NCI-H2171 (cell line): Measurements from ENCODE around the gene IFNL4.
A peak's percentile ranks its signal among the peaks of the same experiment; 100 is the strongest.
"Not testable (repeated sequence)": the region's sequence is repeated elsewhere in the genome, so short reads cannot be mapped to it uniquely, and the experiment has no call there.

Source experiments
- DNase-seq: peaks from one replicate; lab custom pipeline; 2025; lab: John Stamatoyannopoulos, UW

Gene IFNL4

DNA sequence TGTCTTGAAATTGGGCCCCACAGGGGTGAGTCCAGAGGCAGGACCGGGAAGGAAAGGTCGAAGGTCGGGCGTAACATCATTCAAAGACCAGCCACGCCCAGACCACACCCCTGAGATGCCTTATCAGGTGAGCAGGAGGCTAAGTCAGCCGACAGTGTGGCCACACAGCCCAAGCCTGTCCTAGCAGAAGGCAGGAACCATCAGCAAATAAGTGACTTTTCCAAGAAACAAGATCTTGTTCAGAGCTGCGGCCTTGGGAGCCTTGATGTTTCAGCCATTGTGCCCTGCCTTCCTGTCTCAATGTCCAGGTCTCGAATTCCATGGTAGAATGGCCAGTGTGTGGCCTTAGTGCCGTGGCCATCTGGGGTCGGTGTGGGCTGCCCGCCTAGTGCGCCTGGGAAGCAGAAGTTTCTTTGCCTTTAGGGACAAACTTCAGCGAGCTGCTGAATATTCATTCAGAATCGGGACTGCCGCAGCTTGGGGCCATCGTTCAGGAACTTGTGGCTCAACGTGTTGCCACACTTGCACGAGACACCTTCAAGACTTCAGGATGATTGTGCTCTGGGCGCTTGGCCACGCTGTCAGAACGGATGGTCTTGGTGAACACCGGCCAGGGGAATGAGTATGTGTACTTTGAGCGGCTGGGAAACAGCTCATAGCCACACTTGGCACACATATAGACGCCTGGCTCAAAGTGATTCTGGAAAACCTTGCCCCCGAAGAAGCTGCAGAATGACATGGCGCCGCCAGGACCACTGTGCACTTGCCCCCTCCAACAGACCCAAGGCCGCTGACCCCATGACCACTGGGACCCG is 6.1 kb upstream of the IFNL4 start:
- DNase-seq = no peak

DNA sequence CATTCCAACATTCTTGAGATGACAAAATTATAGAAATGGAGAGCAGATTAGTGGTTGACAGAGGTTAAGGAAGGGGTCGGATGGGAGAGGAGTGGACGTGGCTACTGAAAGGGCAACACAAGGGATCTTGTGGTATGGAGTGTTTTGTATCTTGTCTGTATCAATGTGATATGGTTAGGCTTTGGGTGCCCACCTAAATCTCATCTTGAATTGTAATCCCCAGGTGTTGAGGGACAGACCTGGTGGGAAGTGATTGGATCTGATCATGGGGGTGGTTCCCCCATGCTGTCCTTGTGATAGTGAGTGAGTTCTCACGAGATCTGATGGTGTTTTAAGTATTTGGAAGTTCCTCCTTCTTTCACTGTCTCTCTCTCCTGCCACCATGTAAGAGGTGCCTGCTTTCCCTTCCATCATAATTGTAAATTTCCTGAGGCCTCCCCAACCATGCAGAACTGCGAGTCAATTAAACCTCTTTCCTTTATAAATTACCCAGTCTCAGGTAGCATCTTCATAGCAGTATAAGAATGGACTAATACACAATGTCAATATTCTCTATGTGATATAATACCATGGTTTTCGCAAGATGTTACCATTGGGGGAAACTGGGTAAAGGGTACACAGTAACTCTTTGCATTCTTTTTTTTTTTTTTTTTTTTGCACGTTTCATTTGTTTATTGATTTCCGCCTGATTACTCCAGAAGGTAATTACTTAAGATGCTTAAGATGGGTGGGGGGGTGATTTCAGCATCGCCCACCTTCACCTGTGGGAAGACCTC is 4.9 kb upstream of the IFNL4 start:
- DNase-seq = no peak

DNA sequence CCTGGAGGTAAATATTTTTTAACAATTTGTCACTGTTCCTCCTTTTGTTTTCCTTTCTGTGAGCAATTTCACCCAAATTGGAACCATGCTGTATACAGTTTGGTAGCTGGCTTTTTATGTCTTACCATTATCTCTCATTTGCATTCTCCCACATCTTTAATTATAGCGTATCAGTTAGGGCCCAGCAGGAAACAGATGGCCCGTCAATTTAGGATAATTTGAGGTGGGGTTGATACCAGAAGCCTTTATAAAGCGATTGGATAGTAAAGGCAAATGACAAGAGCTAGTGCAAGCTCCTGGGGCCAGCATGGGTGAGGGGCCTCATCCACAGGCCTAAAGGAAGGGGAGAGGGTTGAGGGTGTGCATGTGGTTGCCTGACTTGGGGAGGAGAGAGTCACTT is 3.8 kb upstream of the IFNL4 start:
- no peak for DNase-seq

DNA sequence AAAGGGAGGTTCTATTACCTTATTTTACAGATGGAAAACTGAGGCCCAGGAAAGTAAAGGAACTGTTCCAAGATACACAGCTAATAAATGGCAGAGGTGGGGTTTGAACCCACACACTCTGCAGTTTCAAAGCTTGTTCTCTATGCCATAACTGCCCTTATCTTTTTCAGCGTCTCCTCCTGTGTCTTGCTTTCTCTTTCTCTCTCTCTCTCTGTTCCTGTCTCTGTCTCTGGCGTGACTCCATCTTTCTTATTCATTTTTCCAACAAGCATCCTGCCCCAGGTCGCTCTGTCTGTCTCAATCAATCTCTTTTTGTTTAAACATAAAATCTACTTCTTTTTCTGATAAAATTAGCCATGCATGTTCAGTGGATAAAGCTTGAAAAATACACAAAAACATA is 3.2 kb upstream of the IFNL4 start:
- DNase-seq = no peak

DNA sequence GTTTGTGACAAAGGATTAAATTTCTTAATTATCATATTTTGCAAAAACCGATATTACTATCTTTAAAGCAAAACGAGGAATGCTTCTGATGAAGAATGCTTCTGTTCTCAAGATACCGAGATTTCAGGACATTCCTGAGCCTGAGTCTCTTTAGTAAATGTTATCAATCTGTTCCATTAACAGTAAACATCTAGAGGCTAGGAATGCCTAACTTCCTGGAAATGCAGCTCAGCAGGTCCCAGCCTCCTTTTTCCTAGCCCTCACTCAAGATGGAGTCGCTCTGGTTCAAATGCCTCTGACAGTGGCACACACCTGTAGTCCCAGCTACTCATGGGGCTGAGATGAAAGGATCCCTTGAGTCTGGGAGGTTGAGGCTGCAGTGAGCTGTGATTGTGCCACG is 2.4 kb upstream of the IFNL4 start:
- DNase-seq = no peak

DNA sequence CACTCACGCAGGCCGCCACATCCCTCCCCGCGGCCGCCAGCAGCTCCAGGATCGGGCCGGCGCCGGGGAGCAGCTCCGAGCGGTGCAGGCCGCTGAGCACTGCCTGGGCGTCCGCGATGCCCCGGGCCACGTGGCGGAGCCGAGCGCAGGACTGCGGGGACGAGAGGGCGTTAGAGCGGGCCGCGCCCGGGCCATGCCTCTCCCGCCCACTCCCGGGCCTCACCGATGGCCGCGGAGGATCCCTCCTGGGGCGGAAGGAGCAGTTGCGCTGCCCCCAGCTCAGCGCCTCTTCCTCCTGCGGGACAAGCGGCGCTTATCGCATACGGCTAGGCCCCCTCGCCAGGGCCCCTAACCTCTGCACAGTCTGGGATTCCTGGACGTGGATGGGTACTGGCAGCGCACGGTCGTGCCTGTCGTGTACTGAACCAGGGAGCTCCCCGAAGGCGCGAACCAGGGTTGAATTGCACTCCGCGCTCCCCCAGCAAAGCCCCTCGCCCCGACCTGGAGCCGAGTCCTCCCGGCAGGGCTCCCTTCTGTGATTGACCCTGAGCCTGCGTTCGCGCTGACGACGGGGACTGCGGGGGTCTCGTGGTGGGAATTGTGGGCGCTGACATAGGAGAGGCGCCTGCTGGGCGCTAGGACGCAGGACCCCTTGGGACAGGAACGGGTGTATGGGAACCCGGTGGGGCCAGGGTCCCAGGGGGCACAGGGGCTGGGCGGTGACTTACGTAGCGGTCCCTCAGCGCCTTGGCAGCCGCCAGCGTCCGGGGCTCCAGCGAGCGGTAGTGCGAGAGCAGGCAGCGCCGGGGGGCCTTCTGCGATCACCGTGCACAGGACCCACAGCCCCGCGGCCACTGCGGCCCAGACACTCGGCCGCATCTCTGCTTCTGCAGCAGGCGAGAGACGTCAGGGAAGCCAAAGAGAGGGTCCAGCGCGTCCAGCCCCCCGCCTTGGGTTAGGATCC is 673 bp downstream of the IFNL4 start:
- DNase-seq = no peak

DNA sequence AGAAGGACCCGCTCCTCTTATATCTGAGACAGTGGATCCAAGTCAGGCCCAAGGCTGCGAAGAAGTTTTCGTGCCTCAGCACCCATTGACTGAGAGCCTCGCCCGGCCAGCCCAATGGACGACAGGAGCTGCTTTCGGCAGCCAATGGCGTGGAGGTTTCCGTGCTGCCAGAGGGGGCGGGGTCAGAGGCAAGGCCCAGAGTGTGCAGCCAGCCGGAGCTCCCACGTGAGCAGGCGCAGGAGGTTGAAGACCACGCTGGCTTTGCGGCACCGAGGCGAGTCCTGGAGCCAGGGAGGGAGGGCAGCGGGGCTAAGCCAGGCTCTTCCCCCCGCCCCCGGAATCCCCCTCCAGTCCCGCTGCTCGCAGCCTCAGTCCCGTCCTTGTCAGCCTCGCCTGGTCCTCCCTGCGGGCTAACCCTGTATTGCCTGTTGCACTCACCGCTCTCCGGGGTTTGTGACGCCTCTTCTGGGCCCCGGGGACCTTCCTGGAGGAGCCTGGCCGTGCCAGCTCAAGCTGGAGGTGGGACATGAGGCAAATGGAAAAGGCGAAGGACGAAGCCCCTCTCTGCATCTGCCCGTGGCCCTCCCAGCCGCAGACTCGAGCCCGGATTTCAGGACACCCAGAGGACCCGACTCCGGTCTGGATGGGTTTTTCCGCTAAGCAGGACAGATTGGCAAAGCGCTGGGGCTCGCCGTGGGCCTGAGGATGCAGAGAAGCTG is 1.5 kb downstream of the IFNL4 start:
- no peak for DNase-seq

DNA sequence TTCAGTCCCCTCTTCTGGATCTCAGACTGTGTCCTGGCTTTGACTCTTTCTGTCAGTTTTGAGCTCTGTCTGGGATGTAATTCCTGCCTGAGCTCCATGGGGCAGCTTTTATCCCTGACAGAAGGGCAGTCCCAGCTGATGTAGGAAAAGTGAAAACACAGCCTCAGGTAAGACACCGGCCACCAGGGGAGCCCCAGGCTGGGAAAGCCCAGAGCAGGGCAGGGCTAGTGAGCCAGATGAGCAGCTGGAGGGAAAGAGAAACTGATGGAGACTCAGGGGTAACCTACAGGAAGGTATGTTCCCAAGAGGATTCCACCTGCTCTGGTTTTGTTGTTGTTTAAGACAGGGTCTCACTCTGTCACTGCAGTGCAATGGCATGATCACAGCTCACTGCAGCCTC is 3.5 kb downstream of the IFNL4 start:
- peak; percentile 51 for DNase-seq

DNA sequence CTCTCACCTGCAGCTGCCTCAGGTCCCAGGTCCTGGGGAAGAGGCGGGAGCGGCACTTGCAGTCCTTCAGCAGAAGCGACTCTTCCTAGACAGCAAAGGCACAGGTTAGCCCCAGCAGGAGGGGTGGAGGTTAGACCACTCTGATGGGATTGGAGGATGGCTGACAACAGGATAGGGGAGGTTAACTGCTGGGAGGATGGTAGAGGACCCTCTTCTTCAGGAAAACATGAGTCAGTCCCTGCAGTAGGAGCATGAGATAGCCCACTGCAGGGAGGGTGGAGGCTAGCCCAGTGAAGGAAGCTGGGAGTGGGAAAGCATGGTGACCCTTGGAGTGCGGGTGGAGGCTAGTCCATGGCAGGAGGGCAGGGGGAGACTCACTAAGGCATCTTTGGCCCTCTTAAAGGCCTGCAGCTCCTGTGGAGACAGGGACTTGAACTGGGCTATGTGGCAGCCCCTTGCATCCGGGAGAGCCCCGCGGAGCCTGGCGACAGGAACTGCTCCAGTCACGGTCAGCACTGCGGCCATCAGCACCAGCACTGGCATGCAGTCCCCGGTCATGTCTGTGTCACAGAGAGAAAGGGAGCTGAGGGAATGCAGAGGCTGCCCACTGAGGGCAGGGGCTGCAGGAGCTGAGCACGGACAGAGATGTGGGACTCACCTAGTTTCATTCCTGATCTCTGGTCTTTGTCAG is 4.1 kb downstream of the IFNL4 start, which contains the start of gene IFNL3:
Gene IFNL3, minus strand, starts transcription at position 597 of the 691 bp plus-strand sequence. Its CDS starts 39 bp downstream, at position 558.
- DNase-seq = not testable (repeated sequence)

DNA sequence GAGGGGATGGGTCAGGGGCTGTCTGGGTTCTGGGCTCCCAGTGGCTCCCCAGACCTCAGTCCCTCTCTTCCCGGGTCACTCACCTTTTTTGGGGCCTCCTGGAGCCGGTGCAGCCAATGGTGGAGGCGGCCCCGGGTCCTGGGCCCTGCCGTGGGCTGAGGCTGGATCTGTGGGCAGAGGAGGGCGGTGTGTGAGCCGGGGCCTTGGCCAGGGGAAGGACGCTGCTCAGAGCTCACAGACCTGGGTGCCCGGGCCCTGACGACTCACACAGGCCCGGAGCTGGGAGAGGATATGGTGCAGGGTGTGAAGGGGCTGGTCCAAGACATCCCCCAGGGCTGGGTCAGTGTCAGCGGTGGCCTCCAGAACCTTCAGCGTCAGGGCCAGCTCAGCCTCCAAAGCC is 4.9 kb downstream of the IFNL4 start:
- not testable (repeated sequence) for DNase-seq

DNA sequence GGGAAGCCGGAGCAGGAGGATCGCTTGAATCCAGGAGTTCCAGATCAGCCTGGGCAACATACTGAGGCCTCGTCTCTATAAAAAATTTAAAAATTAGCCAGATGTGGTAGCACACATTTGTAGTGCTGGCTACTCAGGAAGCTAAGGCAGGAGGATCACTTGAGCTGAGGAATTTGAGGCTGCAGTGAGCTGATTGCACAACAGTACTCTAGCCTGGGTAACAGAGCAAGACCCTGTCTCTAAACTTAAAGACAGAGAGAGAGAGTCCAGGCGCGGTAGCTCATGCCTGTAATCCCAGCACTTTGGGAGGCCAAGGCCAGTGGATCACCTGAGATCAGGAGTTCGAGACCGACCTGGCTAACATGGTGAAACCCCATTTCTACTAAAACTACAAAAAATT is 8.2 kb downstream of the IFNL4 start:
- no peak for DNase-seq

DNA sequence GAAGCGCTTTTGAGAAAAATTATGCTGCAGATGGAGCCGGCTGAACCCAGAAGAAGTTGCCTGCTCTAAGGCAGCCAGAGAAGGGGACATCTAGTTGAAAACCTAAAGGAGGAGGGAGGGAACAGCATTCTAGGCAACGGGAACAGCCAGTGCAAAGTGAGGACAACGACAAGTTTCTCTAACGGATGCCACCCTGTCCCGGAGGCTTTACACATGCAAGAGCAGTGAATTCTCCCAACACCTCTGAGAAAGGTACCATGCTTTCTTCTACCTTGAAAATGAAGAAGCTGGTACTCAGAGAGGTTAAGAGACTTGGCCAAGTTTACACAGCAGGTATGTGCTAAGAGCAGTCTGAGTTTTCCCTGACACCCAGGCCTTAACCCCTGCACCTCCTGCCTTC is 9.7 kb downstream of the IFNL4 start:
- DNase-seq = no peak

DNA sequence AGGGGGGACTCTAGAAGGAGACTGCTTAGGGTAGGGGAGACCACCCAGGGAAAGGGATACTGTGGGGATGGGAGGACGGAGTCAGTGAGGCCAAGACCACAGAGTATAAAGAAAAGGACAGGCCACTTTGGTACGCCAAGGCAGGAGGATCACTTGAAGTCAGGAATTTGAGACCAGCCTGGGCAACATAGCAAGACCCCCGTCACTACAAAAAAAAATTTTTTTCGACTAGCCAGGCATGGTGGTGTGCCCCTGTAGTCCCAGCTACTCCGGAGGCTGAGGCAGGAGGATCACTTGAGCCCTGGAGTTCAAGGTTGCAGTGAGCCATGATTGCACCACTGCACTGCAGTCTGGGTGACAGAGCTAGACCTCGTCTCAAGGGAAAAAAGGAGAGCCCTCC is 10.4 kb downstream of the IFNL4 start:
- DNase-seq = no peak

DNA sequence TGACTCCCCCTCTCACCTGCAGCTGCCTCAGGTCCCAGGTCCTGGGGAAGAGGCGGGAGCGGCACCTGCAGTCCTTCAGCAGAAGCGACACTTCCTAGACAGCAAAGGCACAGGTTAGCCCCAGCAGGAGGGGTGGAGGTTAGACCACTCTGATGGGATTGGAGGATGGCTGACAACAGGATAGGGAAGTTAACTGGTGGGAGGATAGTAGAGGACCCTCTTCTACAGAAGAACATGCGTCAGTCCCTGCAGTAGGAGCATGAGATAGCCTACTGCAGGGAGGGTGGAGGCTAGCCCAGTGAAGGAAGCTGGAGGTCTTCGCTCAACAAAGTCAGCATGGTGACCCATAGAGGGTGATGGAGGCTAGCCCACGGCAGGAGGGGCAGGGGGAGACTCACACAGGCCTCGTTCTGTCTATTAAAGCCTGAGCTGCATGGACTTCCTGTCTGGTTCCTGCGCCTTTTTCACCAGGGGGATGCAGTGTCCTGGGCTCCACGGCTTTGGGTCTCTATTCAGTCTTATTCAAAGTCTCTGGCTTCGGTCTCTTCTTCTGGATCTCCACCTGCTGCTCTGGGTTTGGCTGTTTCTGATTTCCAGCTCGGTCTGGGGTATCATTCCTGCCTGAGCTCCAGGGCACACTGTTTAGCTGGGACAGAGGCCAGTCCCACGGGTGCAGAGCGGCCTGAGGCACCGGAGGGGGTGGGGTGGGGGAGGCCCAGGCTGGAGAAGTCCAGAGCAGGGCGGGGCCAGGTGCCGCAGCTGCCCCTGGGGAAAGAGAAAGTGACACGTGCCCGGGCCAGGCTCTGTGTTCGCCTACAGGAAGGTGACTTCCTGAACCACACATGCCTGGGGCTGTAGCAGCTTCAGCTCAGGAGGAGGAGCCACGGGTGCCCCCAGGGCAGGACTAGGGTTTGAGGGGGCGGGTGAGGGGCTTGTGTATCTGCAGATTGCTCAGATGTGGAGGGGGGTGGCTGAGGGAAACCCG is 11.2 kb downstream of the IFNL4 start:
- DNase-seq = no peak

DNA sequence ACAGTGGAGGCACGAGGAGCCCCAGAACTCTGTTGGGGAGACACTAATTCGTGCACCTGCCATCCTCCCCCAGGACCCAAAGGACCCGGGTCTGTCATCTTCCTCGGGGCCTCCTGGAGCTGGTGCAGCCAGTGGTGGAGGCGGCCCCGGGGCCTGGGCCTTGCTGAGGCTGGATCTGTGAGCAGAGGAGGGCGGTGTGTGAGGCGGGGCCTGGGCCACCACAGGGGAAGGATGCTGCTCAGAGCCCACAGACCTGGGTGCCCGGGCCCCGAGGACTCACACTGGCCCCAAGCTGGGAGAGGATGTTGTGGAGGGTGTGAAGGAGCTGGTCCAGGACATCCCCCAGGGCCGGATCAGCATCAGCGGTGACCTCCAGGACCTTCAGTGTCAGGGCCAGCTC is 12.1 kb downstream of the IFNL4 start:
- DNase-seq = no peak

DNA sequence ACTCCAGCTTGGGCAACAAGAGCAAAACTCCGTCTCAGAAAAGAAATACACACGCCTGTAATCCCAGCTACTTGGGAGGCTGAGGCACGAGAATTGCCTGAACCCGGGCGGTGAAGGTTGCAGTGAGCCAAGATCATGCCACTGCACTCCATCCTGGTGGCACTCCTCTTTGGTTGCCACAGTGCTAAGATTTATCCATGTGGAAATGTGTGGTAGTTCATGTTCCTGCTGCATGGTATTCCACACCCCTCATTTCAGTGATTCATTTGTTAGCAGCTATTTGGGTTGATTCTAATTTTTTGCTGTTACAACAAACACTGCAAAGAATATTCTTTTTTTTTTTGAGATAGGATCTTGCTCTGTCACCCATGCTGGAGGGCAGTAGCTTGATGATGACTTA is 15.9 kb downstream of the IFNL4 start:
- DNase-seq = no peak

DNA sequence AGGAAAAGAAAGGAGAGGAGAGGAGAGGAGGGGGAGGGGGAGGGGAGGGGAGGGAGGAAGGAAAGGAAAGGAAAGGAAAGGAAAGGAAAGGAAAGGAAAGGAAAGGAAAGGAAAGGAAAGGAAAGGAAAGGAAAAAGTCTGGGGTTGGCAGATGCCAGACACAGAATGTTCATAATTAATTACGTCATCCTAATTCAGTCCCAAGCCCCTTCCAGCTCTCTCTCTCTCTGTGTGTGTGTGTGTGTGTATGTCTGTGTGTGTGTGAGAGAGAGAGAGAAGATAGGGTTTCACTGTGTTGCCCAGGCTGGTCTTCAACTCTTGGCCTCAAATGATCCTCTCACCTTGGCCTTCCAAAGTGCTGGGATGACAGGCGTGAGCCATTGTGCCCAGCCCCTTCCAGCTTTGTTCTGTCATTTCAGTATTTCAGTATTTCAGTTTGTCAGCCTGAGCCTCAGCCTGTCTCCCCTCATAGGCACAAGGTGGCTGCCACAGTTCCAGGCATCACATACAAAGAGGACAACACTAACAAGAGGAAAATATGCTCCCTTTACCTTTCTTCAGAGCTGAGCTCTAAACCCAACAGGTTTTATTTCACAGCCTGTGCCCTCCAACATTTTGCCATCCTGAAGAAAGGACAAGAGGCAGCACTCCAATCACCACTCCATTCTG is 18.4 kb downstream of the IFNL4 start:
- no peak for DNase-seq

DNA sequence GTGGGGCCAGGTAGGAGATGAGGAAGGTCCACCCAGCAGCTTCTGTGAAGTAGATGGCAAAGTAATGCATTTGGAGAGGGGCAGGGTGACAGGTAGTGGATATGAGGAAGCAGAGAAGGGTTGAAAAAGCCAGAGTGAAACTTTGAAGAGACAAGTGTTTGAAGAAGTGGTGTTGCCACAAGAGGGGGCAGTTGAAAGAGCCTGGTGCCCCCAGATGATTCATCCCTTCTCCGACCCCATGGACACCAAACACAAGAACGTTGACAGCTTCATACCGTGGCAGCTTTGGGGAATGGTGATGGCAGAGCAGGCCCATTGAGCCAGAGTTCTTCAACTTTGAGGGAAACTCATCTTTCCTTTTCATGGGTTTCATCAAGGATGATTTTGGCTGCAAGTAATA is 23.7 kb downstream of the IFNL4 start:
- DNase-seq = no peak

DNA sequence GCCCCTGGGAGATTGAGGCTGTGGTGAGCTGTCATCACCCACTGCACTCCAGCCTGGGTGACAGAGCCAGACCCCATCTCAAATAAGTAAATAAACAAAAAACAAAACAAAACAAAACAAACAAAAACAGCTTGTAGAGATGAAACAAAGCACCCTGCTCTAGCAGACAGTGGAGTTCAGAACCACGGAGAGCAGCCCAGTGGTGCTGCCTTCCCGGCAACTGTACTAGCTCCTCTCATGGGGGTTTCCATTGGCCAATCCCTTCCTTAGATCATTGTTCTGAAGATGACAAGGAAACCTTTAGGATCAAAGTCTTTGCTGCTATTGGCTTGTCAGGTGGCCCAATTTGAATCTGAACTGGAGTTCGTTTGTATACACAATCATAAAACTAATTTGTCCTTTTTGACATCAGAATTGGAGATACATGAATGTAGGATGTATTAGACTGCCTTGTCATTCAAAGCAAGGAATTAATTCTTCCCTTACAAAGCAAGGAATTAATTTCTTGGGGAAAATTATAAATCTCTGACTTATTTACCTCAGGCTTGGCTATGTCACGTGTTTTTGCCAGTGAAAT is 24.9 kb downstream of the IFNL4 start:
- no peak for DNase-seq
